Kidney epithelial cell (primary cell): ENCODE measurements around the gene SLC16A1. TPM values are rescaled to one million over a fixed set of nuclear protein-coding genes. Genes with fewer than 3 reads are reported as not detected.

Source experiments
- DNase-seq: peaks from one replicate; pipeline ENCODE4 v3.0.0-alpha.2; 2010; ENCODE audit warnings: low read depth
- H3K27me3 ChIP-seq: 2 replicates; pipeline ENCODE4 v1.6.0; 2011; ENCODE audit warnings: low read length; ENCODE audit not compliant: control insufficient read depth, insufficient read depth
- H3K36me3 ChIP-seq: 2 replicates; pipeline ENCODE4 v1.5.1; 2011; ENCODE audit warnings: low read length; ENCODE audit not compliant: control insufficient read depth, insufficient read depth
- H3K4me3 ChIP-seq: 2 replicates; pipeline ENCODE4 v1.5.1; 2011; ENCODE audit warnings: low read depth, mild to moderate bottlenecking, control low read depth, low read length
- total RNA-seq: library from RNA; depleted of rRNA; stranded (reverse); fragments of >200 nt; gene quantifications from 2 replicates; pipeline ENCODE4 v1.2.3, GENCODE V29; 2015
- TF ChIP-seq, protein P1 (sequence below): IDR thresholded peaks from 2 replicates; pipeline ENCODE4 v1.5.1; 2011; ENCODE audit warnings: mild to moderate bottlenecking, moderate library complexity, low read length, control low read depth, inconsistent platforms; ENCODE audit not compliant: insufficient read depth, poor library complexity, severe bottlenecking

The SLC16A1 gene
- total RNA-seq, 1 donor from 2014 or later = 93.6 TPM

DNA sequence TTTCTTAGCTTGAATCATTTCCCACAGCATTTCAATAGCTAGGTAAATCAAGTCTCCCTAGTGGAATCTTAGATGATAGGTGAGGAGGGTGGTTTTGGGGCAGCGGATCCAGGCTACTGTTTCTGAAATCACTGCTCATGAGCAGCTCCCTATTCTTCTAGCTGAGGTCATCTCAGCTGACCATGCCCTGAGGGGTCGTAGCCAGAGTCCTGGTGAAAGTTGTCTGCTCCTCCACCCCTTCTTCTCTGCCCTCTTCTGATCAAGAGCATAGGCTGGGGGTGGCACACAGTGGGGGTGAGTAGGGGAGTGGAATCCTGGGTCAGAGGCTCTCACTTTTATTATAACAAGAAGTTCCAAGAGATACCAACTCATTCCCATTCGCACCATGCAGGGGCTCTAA is 76.2 kb downstream of the SLC16A1 start:
- Histone ChIP-seq H3K4me3 (no peak overlapping the region), H3K36me3 (no peaks in the 10 kb centered on the region), H3K27me3 (no peaks in the 10 kb centered on the region)
- DNase-seq = no peak
- TF ChIP-seq, protein P1, sequence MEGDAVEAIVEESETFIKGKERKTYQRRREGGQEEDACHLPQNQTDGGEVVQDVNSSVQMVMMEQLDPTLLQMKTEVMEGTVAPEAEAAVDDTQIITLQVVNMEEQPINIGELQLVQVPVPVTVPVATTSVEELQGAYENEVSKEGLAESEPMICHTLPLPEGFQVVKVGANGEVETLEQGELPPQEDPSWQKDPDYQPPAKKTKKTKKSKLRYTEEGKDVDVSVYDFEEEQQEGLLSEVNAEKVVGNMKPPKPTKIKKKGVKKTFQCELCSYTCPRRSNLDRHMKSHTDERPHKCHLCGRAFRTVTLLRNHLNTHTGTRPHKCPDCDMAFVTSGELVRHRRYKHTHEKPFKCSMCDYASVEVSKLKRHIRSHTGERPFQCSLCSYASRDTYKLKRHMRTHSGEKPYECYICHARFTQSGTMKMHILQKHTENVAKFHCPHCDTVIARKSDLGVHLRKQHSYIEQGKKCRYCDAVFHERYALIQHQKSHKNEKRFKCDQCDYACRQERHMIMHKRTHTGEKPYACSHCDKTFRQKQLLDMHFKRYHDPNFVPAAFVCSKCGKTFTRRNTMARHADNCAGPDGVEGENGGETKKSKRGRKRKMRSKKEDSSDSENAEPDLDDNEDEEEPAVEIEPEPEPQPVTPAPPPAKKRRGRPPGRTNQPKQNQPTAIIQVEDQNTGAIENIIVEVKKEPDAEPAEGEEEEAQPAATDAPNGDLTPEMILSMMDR = no peak

GRCh38 chr1:112878321-112878720 is 77.7 kb downstream of the SLC16A1 start:
- TF ChIP-seq, protein P1 = no peak
- no peak overlapping the region for H3K4me3 ChIP-seq
- no peaks in the 10 kb centered on the region for H3K27me3 ChIP-seq
- DNase-seq = no peak
- H3K36me3 ChIP-seq = no peaks in the 10 kb centered on the region

DNA sequence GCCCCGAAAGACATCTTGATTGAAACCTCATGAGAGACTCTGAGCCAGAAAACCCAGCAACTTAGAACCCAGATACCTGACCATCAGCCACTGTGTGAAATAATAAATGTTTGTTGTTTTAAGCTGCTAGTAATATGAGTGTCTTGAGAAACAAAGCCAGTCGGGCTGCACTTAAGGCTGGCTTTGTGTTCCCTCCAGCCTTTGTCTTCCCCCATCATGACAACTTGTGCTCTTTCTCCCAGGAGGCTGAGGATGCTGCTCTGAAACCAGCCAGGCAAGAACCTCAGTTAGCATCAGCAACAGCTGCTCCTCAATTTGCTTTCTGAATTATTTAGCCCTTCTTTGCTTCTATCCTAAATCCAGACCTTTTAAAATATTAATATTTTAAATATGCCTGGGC is 78.2 kb downstream of the SLC16A1 start:
- H3K27me3 ChIP-seq = no peaks in the 10 kb centered on the region
- H3K36me3 ChIP-seq = no peaks in the 10 kb centered on the region
- no peak overlapping the region for H3K4me3 ChIP-seq
- TF ChIP-seq, protein P1 = no peak
- DNase-seq = no peak

DNA sequence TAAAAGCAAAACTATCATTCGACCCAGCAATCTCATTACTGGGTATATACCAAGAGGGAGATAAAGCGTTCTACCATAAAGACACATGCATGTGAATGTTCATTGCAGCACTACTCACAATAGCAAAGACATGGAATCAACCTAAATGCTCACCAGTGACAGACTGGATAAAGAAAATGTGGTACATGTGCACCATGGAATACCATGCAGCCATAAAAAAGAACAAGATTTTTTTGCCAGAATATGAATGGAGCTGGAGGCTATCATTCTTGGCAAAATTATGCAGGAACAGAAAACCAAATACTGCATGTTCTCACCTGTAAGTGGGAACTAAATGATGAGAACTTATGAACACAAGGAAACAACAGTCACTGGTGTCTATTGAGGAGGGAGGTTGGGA is 79.7 kb downstream of the SLC16A1 start:
- DNase-seq = no peak
- no peaks in the 10 kb centered on the region for H3K36me3 ChIP-seq
- TF ChIP-seq, protein P1 = no peak
- no peaks in the 10 kb centered on the region for H3K27me3 ChIP-seq
- no peak overlapping the region for H3K4me3 ChIP-seq

DNA sequence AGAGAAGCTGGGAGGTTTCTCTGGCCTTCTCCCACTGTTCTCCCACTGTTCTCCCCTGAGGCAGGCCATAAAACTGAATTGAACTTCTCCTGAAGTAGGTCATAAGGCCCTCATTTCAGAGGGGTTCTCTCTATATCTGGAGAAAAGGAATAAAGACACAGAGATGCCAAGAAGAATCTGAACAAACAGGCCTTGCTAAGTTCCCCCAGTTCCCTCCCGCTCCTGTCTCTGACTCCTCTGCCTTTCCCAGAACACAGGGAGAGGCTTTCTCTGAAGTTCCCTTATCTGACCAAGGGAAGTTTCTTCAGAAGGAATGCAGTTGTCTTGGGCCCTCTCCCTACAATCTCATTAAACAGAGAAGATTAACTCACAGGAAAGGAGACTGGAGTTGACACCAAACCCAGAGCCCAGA is 83.4 kb downstream of the SLC16A1 start:
- no peak overlapping the region for H3K4me3 ChIP-seq
- H3K36me3 ChIP-seq = no peaks in the 10 kb centered on the region
- no peak for DNase-seq
- H3K27me3 ChIP-seq = no peaks in the 10 kb centered on the region
- TF ChIP-seq, protein P1 = no peak

DNA sequence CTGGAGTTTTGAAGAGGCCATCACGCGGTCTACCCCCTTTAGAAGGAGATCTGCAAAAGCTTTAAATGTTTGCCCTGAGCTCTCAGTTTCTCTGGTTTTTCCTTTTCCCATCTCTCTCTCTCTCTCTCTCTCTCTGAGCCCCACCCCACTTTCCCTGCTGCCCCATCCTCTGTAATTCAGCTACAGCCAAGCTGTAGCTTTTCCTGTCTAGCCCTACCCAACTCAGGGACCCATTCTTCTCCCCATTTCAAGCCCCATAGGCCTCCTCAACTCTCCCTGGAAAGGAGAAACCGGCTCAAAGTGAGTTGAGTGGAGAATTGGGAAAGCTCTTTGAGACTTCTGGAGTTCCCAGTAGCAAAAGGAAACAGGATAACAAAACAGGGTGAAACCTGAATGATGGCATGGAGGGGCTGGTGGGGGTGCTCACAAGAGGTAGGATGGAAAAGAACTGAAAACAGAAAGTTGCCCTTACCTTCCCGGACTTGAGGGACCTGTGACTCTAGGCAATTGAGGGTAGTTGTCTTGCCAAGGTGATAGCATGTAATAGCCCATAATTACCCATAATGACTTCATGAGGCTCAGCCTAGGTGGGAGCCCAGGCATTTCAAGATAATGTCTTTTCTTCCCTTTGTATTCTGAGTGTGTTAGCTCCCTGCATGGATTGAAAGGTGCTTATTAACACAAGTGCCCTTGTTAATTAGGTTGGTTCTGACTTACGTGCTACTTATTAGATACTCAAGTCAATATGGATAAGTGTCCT is 84.9 kb downstream of the SLC16A1 start:
- no peak overlapping the region for H3K4me3 ChIP-seq
- H3K36me3 ChIP-seq = no peaks in the 10 kb centered on the region
- no peaks in the 10 kb centered on the region for H3K27me3 ChIP-seq
- TF ChIP-seq, protein P1 = no peak
- no peak for DNase-seq
